Caco-2 (cell line): Measurements from ENCODE around the gene TLCD5. TPM values are rescaled to one million over a fixed set of nuclear protein-coding genes. Genes with fewer than 3 reads are reported as not detected.

Experiments
- BruUV-seq: library from RNA; stranded (reverse); fragments of 400-500 nt; replicated peaks from 2 replicates; lab custom pipeline; 2021; lab: Mats Ljungman, UMichigan
- CTCF ChIA-PET: fragments of 300-600 bp; sonication (Branson Sonifier 250); formaldehyde crosslinking; loops from one replicate; lab custom pipeline; 2022; ENCODE audit warnings: antibody characterized with exemption; lab: Charles Lee
- POLR2A ChIA-PET: fragments of 300-600 bp; sonication (Branson Sonifier 250); formaldehyde crosslinking; loops from one replicate; lab custom pipeline; 2022; ENCODE audit warnings: antibody characterized with exemption; lab: Charles Lee
- DNase-seq, 2 experiments: peaks; one replicate each; pipeline versions ENCODE4 v3.0.0 to v3.0.0-alpha.2; 2020 to 2022
- H3K27me3 ChIP-seq: replicated peaks from 2 replicates; pipeline ENCODE4 v1.6.0; 2011; ENCODE audit warnings: low read length; ENCODE audit not compliant: control insufficient read depth, insufficient read depth
- H3K36me3 ChIP-seq: 2 replicates; pipeline ENCODE4 v1.5.1; 2011; ENCODE audit warnings: low read length; ENCODE audit not compliant: control insufficient read depth, insufficient read depth
- H3K4me1 ChIP-seq: fragments of 250-450 bp; sonication (Bioruptor Pico); 2 replicates; pipeline ENCODE4 v1.5.1; 2020; ENCODE audit warnings: mild to moderate bottlenecking
- H3K4me3 ChIP-seq: 2 replicates; pipeline ENCODE4 v1.5.1; 2011; ENCODE audit warnings: low read depth, mild to moderate bottlenecking, control low read depth, low read length
- H3K9me3 ChIP-seq: fragments of 250-450 bp; sonication (Bioruptor Pico); 2 replicates; pipeline ENCODE4 v1.5.1; 2020; ENCODE audit warnings: mild to moderate bottlenecking, moderate library complexity
- H3K27ac Mint-ChIP-seq: one replicate; pipeline ENCODE4 v1.8.0; 2022; ENCODE audit warnings: mixed read lengths; ENCODE audit not compliant: unreplicated experiment
- H3K27me3 Mint-ChIP-seq: one replicate; pipeline ENCODE4 v1.8.0; 2022; ENCODE audit warnings: mixed read lengths; ENCODE audit not compliant: insufficient read depth, unreplicated experiment
- H3K36me3 Mint-ChIP-seq: one replicate; pipeline ENCODE4 v1.8.0; 2022; ENCODE audit warnings: mild to moderate bottlenecking, mixed read lengths; ENCODE audit not compliant: insufficient read depth, unreplicated experiment
- H3K4me1 Mint-ChIP-seq: one replicate; pipeline ENCODE4 v1.8.0; 2022; ENCODE audit warnings: low read depth, mixed read lengths; ENCODE audit not compliant: unreplicated experiment
- H3K4me3 Mint-ChIP-seq: one replicate; pipeline ENCODE4 v1.8.0; 2022; ENCODE audit warnings: mild to moderate bottlenecking, moderate library complexity, mixed read lengths; ENCODE audit not compliant: unreplicated experiment
- H3K9me3 Mint-ChIP-seq: one replicate; pipeline ENCODE4 v1.8.0; 2022; ENCODE audit warnings: mixed read lengths; ENCODE audit not compliant: unreplicated experiment
- intact Hi-C: fragments of 100-400 bp; cut with micrococcal nuclease; formaldehyde crosslinking; loops from one replicate; pipeline ENCODE4 v1.10.0; 2022; ENCODE audit not compliant: unreplicated experiment
- total RNA-seq: library from RNA; stranded (reverse); gene quantifications from 2 replicates; pipeline ENCODE4 v1.2.3, GENCODE V29; 2022
- TF ChIP-seq, protein P1 (sequence below), 2 experiments: fragments of 200-600 bp in 1 of 2; IDR thresholded peaks; 1 replicate in 1 of 2; 2 replicates in 1 of 2; pipeline versions ENCODE4 v1.5.1 to v1.8.0; 2011 to 2022; ENCODE audit warnings: antibody characterized with exemption in 1 of 2, control low read depth in 1 of 2, inconsistent platforms in 1 of 2, low read depth in 1 of 2, low read length in 1 of 2, mild to moderate bottlenecking in 1 of 2, moderate library complexity in 1 of 2; ENCODE audit not compliant: insufficient read depth in 1 of 2, severe bottlenecking in 1 of 2, unreplicated experiment in 1 of 2

The TLCD5 gene
- total RNA-seq, 1 experiment from 2014 or later, result 11.8 TPM

- DNase-seq, result peak; percentile 67 to 88
- intact Hi-C loops, result loop anchor here (1.0 to 5.0 kb wide), 6 partner anchors 8 to 617 kb away; no protein-coding TSS in a partner anchor
- Histone ChIP-seq H3K4me3 (peak overlapping the region; percentile 89), H3K27me3 (no peaks in the 10 kb centered on the region), H3K4me1 (peaks cover 23% of the 10 kb centered on the region), H3K36me3 (no peaks in the 10 kb centered on the region), H3K9me3 (no peaks in the 10 kb centered on the region)
- Mint-ChIP-seq H3K36me3 (peaks cover 13% of the 10 kb centered on the region), H3K4me1 (peaks cover 36% of the 10 kb centered on the region), H3K27me3 (no peaks in the 10 kb centered on the region), H3K9me3 (no peaks in the 10 kb centered on the region), H3K4me3 (peak overlapping the region; percentile 98), H3K27ac (peak overlapping the region; percentile 5)
- ChIA-PET CTCF (interaction anchor here (0.6 to 1.7 kb wide), 8 partner anchors 33 to 350 kb away, joined by 3 to 10 read pairs (median 4); no protein-coding TSS in a partner anchor), POLR2A (interaction anchor here (0.5 to 0.6 kb wide), 2 partner anchors 116 to 1544 kb away, joined by 7 to 10 read pairs; partner anchors contain the start of gene DDX6)
- no TSS peak for BruUV-seq
- TF ChIP-seq, protein P1, sequence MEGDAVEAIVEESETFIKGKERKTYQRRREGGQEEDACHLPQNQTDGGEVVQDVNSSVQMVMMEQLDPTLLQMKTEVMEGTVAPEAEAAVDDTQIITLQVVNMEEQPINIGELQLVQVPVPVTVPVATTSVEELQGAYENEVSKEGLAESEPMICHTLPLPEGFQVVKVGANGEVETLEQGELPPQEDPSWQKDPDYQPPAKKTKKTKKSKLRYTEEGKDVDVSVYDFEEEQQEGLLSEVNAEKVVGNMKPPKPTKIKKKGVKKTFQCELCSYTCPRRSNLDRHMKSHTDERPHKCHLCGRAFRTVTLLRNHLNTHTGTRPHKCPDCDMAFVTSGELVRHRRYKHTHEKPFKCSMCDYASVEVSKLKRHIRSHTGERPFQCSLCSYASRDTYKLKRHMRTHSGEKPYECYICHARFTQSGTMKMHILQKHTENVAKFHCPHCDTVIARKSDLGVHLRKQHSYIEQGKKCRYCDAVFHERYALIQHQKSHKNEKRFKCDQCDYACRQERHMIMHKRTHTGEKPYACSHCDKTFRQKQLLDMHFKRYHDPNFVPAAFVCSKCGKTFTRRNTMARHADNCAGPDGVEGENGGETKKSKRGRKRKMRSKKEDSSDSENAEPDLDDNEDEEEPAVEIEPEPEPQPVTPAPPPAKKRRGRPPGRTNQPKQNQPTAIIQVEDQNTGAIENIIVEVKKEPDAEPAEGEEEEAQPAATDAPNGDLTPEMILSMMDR (IDR thresholded peaks at IDR 0.05; ENCODE audit: insufficient read depth in 1 of 2, low read depth in 1 of 2, low read length in 1 of 2, severe bottlenecking in 1 of 2, unreplicated experiment in 1 of 2), result peak; percentile 83 to 85
These were observed 9.9 kb downstream of the TLCD5 start for GRCh38 chr11:120334894-120335462.

- Histone ChIP-seq H3K27me3 (no peaks in the 10 kb centered on the region), H3K9me3 (no peaks in the 10 kb centered on the region), H3K4me1 (peaks cover 29% of the 10 kb centered on the region), H3K36me3 (no peaks in the 10 kb centered on the region), H3K4me3 (peak overlapping the region; percentile 89)
- Mint-ChIP-seq H3K4me1 (peaks cover 41% of the 10 kb centered on the region), H3K9me3 (no peaks in the 10 kb centered on the region), H3K27ac (peak overlapping the region; percentile 5), H3K4me3 (peak overlapping the region; percentile 98), H3K27me3 (no peaks in the 10 kb centered on the region), H3K36me3 (peaks cover 9% of the 10 kb centered on the region)
- no peak for DNase-seq
- ChIA-PET POLR2A (interaction anchor here (0.5 to 0.6 kb wide), 2 partner anchors 116 to 1544 kb away, joined by 7 to 10 read pairs; partner anchors contain the start of gene DDX6), CTCF (interaction anchor here (0.7 to 1.7 kb wide), 8 partner anchors 33 to 349 kb away, joined by 3 to 10 read pairs (median 4); no protein-coding TSS in a partner anchor)
- no TSS peak for BruUV-seq
- TF ChIP-seq, protein P1 (IDR thresholded peaks at IDR 0.05; ENCODE audit: insufficient read depth in 1 of 2, low read depth in 1 of 2, low read length in 1 of 2, severe bottlenecking in 1 of 2, unreplicated experiment in 1 of 2), result no peak
- intact Hi-C loops, result loop anchor here (1.0 to 5.0 kb wide), 5 partner anchors 8 to 617 kb away; no protein-coding TSS in a partner anchor
These were observed 10.4 kb downstream of the TLCD5 start for GRCh38 chr11:120335556-120335907.

GRCh38 chr11:120335908-120336640 is 11.0 kb downstream of the TLCD5 start, which contains the start of gene ARHGEF12:
Gene ARHGEF12 (plus strand): TSS chr11:120336413. CDS start chr11:120337244, 831 bp downstream.
- H3K27ac Mint-ChIP-seq, result peak within 1 kb of the TSS; percentile 85

More at GRCh38 chr11:120335908-120336640, 11.0 kb downstream of the TLCD5 start, which contains the start of gene ARHGEF12:
- H3K27me3 Mint-ChIP-seq, result no peaks in the 10 kb centered on the region
- peak; percentile 99 for DNase-seq
- peak within 1 kb of the TSS; percentile 89 for H3K4me3 ChIP-seq
- no peaks in the 10 kb centered on the region for H3K9me3 ChIP-seq
- CTCF ChIA-PET, result interaction anchor here (0.6 to 1.6 kb wide), 9 partner anchors 9 to 152 kb away, joined by 3 to 5 read pairs (median 3); partner anchors contain the start of gene TLCD5
- BruUV-seq, result no TSS peak
- POLR2A ChIA-PET, result no interaction called here
- peaks cover 9% of the 10 kb centered on the region for H3K36me3 Mint-ChIP-seq
- no peaks in the 10 kb centered on the region for H3K27me3 ChIP-seq
- TF ChIP-seq, protein P1 (IDR thresholded peaks at IDR 0.05; ENCODE audit: insufficient read depth in 1 of 2, low read depth in 1 of 2, low read length in 1 of 2, severe bottlenecking in 1 of 2, unreplicated experiment in 1 of 2), result peak; percentile 31 to 75
- peaks cover 36% of the 10 kb centered on the region for H3K4me1 Mint-ChIP-seq
- H3K4me1 ChIP-seq, result peaks cover 30% of the 10 kb centered on the region
- H3K9me3 Mint-ChIP-seq, result no peaks in the 10 kb centered on the region
- peak within 1 kb of the TSS; percentile 98 for H3K4me3 Mint-ChIP-seq
- H3K36me3 ChIP-seq, result no peaks in the 10 kb centered on the region
- intact Hi-C loops, result loop anchor here (1.0 to 5.0 kb wide), 7 partner anchors 9 to 616 kb away; no protein-coding TSS in a partner anchor
